NCI-H524 treated with DMSO at 0.1 percent for 48 hours (cell line): ENCODE measurements around the gene FYN.
A peak's percentile ranks its signal among the peaks of the same experiment; 100 is the strongest.
"Not testable (repeated sequence)": the region's sequence is repeated elsewhere in the genome, so short reads cannot be mapped to it uniquely, and the experiment has no call there.

Experiments
- DNase-seq: peaks from one replicate; lab custom pipeline; 2025; lab: John Stamatoyannopoulos, UW

The FYN gene

GRCh38 chr6:111873178-111874024 lies at the start of gene FYN:
FYN (minus strand) TSS chr6:111873452; CDS start chr6:111720051, 153,401 bp downstream.
- peak; percentile 91 for DNase-seq

GRCh38 chr6:111922454-111923297 lies 49.4 kb upstream of the FYN start:
- peak; percentile 71 for DNase-seq

GRCh38 chr6:111921103-111921502 lies 47.9 kb upstream of the FYN start:
- DNase-seq: peak; percentile 93

- no peak for DNase-seq
Observed at GRCh38 chr6:111920578-111920977, 47.3 kb upstream of the FYN start.

GRCh38 chr6:111918825-111919224 lies 45.6 kb upstream of the FYN start:
- DNase-seq: no peak

- DNase-seq: no peak
Observed at GRCh38 chr6:111916747-111917146, 43.5 kb upstream of the FYN start.

GRCh38 chr6:111914617-111915016 lies 41.4 kb upstream of the FYN start:
- DNase-seq: no peak

- no peak for DNase-seq
Observed at GRCh38 chr6:111912904-111913303, 39.7 kb upstream of the FYN start.

GRCh38 chr6:111911428-111911827 lies 38.2 kb upstream of the FYN start:
- DNase-seq: no peak

- no peak for DNase-seq
Observed at GRCh38 chr6:111909238-111909637, 36.0 kb upstream of the FYN start.

- not testable (repeated sequence) for DNase-seq
Observed at GRCh38 chr6:111908365-111908764, 35.1 kb upstream of the FYN start.

- DNase-seq: no peak
Observed at GRCh38 chr6:111900735-111901134, 27.5 kb upstream of the FYN start.

GRCh38 chr6:111899531-111899930 lies 26.3 kb upstream of the FYN start:
- DNase-seq: no peak

- DNase-seq: peak; percentile 2
Observed at GRCh38 chr6:111898452-111898851, 25.2 kb upstream of the FYN start.

GRCh38 chr6:111894951-111895350 lies 21.7 kb upstream of the FYN start:
- DNase-seq: no peak

GRCh38 chr6:111894272-111894671 lies 21.0 kb upstream of the FYN start:
- DNase-seq: no peak

- DNase-seq: no peak
Observed at GRCh38 chr6:111892431-111892830, 19.2 kb upstream of the FYN start.

GRCh38 chr6:111890988-111891387 lies 17.7 kb upstream of the FYN start:
- DNase-seq: no peak

GRCh38 chr6:111888928-111889695 lies 15.9 kb upstream of the FYN start:
- no peak for DNase-seq

- DNase-seq: not testable (repeated sequence)
Observed at GRCh38 chr6:111886793-111887192, 13.5 kb upstream of the FYN start.

- no peak for DNase-seq
Observed at GRCh38 chr6:111885373-111886027, 12.2 kb upstream of the FYN start.

GRCh38 chr6:111884068-111884467 lies 10.8 kb upstream of the FYN start:
- no peak for DNase-seq
